Activated naive CD4-positive, alpha-beta T cell treated with anti-CD3 and anti-CD28 coated beads for 36 hours (primary cell): Measurements from ENCODE around the gene RAN. TPM values are rescaled to one million over a fixed set of nuclear protein-coding genes. Genes with fewer than 3 reads are reported as not detected.

Experiments
- CTCF ChIA-PET: fragments of 350-600 bp; sonication (Branson Sonifier 250); formaldehyde crosslinking; loops from one replicate; lab custom pipeline; 2021; ENCODE audit warnings: antibody characterized with exemption; lab: Charles Lee
- DNase-seq: peaks from one replicate; pipeline ENCODE4 v3.0.0-alpha.2; 2020
- H3K27ac Mint-ChIP-seq: one replicate; pipeline ENCODE4 v1.8.0; 2021; ENCODE audit warnings: mild to moderate bottlenecking, mixed read lengths
- H3K27me3 Mint-ChIP-seq: one replicate; pipeline ENCODE4 v1.8.0; 2021; ENCODE audit warnings: low read depth, mixed read lengths
- H3K36me3 Mint-ChIP-seq: one replicate; pipeline ENCODE4 v1.8.0; 2021; ENCODE audit warnings: low read depth, mixed read lengths
- H3K4me1 Mint-ChIP-seq: one replicate; pipeline ENCODE4 v1.8.0; 2021; ENCODE audit warnings: low read depth, mixed read lengths
- H3K4me3 Mint-ChIP-seq: one replicate; pipeline ENCODE4 v1.8.0; 2021; ENCODE audit warnings: mild to moderate bottlenecking, moderate library complexity, mixed read lengths
- H3K9me3 Mint-ChIP-seq: one replicate; pipeline ENCODE4 v1.8.0; 2021; ENCODE audit warnings: mixed read lengths
- intact Hi-C: fragments of 100-400 bp; cut with micrococcal nuclease; formaldehyde crosslinking; loops from one replicate; pipeline ENCODE4 v1.15.1; 2023
- total RNA-seq, 2 experiments: library from RNA; stranded (reverse); gene quantifications; one replicate each; pipeline ENCODE4 v1.2.3, GENCODE V29; 2021

Gene RAN
- total RNA-seq, 2 experiments from 2014 or later = 2,370 to 2,418 TPM

GRCh38 chr12:130922511-130922953, 50.7 kb downstream of the RAN start:
- Mint-ChIP-seq H3K4me3 (no peak overlapping the region), H3K27me3 (peaks cover 45% of the 10 kb centered on the region), H3K9me3 (peaks cover 6% of the 10 kb centered on the region), H3K36me3 (no peaks in the 10 kb centered on the region), H3K27ac (no peak overlapping the region), H3K4me1 (no peaks in the 10 kb centered on the region)
- intact Hi-C loops = no loop called here
- CTCF ChIA-PET = no interaction called here
- no peak for DNase-seq

DNA sequence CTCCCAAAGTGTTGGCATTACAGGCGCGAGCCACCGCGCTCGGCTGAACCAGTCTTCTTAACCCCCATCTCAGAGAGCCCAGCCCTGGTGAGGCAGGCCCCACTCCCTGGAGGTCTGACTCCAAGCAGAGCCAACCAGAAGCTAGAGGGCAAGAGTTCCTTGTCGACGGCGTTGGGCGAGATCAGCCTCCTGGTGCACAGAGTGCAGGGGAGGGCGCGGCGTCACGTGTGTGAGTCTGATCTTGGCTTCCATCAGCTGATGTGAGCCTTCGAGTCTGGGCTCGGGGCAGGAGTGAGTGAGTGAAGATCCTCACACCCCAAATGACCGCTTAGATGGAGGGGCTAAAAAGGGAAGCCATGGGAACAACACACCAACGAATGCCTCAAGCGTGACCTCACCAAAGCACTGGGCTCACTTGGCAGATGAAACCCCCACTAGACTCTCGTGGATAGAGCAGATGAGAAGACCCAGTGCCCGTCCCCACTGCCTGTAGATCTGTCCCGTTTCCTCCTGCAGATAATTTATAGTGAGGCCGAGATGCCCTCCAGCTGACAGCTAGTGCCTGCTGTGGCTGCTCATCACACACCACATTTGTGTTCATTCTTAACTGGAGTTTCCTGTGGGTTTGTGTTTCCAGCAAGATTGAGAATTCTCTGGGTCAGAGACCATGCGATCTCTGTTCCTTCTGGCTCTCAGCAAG, 53.2 kb downstream of the RAN start:
- H3K9me3 Mint-ChIP-seq = peaks cover 6% of the 10 kb centered on the region
- H3K36me3 Mint-ChIP-seq = no peaks in the 10 kb centered on the region
- no peak overlapping the region for H3K27ac Mint-ChIP-seq
- H3K27me3 Mint-ChIP-seq = peaks cover 44% of the 10 kb centered on the region
- CTCF ChIA-PET = no interaction called here
- H3K4me1 Mint-ChIP-seq = no peaks in the 10 kb centered on the region
- intact Hi-C loops = no loop called here
- H3K4me3 Mint-ChIP-seq = no peak overlapping the region
- DNase-seq = no peak

DNA sequence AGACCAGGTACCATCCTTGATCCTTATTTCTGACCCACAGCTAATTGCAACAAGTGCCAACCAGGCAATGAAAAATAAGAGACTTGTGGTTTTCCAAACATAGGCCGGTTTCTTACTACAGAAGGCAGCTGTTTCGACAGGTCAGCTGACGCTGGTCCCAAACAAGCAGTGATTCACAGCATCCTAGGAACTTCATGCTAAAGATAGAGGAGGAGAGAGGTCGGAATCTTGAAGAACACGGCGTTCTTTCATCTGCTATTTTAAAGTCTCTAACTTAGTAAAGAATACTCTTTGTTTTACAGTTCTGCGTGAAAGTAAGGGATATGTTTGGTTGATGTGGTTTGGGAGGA, 53.8 kb downstream of the RAN start:
- Mint-ChIP-seq H3K36me3 (no peaks in the 10 kb centered on the region), H3K27ac (no peak overlapping the region), H3K4me3 (no peak overlapping the region), H3K9me3 (peaks cover 6% of the 10 kb centered on the region), H3K4me1 (no peaks in the 10 kb centered on the region), H3K27me3 (peaks cover 41% of the 10 kb centered on the region)
- CTCF ChIA-PET = no interaction called here
- intact Hi-C loops = no loop called here
- no peak for DNase-seq

Other genes with a start within 250 kb of the RAN start
- not detected for gene RIMBP2, start 155.8 kb upstream of the RAN start, total RNA-seq
- gene STX2, start 32.8 kb upstream of the RAN start, total RNA-seq = 10 to 100 TPM; 10.8 to 13.6 TPM
- gene ADGRD1, start 81.8 kb downstream of the RAN start, total RNA-seq = not detected